ENCODE data around the gene ACTL6B. TPM values are rescaled to one million over a fixed set of nuclear protein-coding genes. Genes with fewer than 3 reads are reported as not detected.

Gene ACTL6B
- total RNA-seq, 1 donor from 2014 or later: not detected

DNA sequence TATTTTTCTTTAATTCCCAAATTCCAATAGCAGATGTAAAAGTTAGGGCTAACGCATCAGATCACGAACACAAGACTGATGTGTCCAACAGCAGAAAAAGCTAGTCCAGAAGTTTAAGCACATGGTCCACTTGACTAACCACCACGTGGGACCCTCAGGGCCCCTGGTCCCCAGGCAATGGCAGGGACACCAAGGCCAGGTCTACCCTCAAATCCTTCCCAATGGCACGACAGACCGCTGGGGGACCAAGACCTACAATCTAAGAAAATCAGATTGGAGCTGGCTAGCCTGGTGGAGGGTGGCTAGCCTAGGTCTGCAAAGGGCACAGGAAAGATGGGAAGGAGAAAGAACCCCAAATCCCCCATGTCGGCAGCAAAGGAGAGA is 36.3 kb upstream of the ACTL6B start:
- peak overlapping the region; percentile 100 for H3K4me3 ChIP-seq
- peaks cover 43% of the 10 kb centered on the region for H3K4me1 Mint-ChIP-seq
- no peaks in the 10 kb centered on the region for H3K36me3 ChIP-seq
- H3K27me3 ChIP-seq: peaks cover 20% of the 10 kb centered on the region
- H3F3A ChIP-seq (ENCODE audit: low read depth): peaks cover 41% of the 10 kb centered on the region
- no peak for DNase-seq (ENCODE audit: low spot score)
- H3K9ac ChIP-seq: peak overlapping the region; percentile 93
- H3K27me3 Mint-ChIP-seq (ENCODE audit: insufficient read depth, low read depth): peaks cover 22% of the 10 kb centered on the region
- no peak overlapping the region for H2AFZ ChIP-seq (replicated peaks)
- H3K27ac ChIP-seq: no peak overlapping the region
- peaks cover 63% of the 10 kb centered on the region for H3K79me2 ChIP-seq (ENCODE audit: low read depth)
- TF ChIP-seq EZH2 (IDR thresholded peaks at IDR 0.05): no peak
- no peak for TF ChIP-seq EZH2phosphoT487 (IDR thresholded peaks at IDR 0.05)
- TF ChIP-seq, protein P1, sequence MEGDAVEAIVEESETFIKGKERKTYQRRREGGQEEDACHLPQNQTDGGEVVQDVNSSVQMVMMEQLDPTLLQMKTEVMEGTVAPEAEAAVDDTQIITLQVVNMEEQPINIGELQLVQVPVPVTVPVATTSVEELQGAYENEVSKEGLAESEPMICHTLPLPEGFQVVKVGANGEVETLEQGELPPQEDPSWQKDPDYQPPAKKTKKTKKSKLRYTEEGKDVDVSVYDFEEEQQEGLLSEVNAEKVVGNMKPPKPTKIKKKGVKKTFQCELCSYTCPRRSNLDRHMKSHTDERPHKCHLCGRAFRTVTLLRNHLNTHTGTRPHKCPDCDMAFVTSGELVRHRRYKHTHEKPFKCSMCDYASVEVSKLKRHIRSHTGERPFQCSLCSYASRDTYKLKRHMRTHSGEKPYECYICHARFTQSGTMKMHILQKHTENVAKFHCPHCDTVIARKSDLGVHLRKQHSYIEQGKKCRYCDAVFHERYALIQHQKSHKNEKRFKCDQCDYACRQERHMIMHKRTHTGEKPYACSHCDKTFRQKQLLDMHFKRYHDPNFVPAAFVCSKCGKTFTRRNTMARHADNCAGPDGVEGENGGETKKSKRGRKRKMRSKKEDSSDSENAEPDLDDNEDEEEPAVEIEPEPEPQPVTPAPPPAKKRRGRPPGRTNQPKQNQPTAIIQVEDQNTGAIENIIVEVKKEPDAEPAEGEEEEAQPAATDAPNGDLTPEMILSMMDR (IDR thresholded peaks at IDR 0.05): no peak
- peaks cover 59% of the 10 kb centered on the region for H4K20me1 ChIP-seq (ENCODE audit: low read depth)
- H3K4me1 ChIP-seq: peaks cover 21% of the 10 kb centered on the region
- H3K4me3 Mint-ChIP-seq: peak overlapping the region; percentile 99
- peaks cover 4% of the 10 kb centered on the region for H3K36me3 Mint-ChIP-seq
- no peaks in the 10 kb centered on the region for H3K9me3 Mint-ChIP-seq
- H3K9me3 ChIP-seq (ENCODE audit: low read depth): no peaks in the 10 kb centered on the region
- peak overlapping the region; percentile 98 for H3K4me2 ChIP-seq
- no peak overlapping the region for H3K27ac Mint-ChIP-seq

DNA sequence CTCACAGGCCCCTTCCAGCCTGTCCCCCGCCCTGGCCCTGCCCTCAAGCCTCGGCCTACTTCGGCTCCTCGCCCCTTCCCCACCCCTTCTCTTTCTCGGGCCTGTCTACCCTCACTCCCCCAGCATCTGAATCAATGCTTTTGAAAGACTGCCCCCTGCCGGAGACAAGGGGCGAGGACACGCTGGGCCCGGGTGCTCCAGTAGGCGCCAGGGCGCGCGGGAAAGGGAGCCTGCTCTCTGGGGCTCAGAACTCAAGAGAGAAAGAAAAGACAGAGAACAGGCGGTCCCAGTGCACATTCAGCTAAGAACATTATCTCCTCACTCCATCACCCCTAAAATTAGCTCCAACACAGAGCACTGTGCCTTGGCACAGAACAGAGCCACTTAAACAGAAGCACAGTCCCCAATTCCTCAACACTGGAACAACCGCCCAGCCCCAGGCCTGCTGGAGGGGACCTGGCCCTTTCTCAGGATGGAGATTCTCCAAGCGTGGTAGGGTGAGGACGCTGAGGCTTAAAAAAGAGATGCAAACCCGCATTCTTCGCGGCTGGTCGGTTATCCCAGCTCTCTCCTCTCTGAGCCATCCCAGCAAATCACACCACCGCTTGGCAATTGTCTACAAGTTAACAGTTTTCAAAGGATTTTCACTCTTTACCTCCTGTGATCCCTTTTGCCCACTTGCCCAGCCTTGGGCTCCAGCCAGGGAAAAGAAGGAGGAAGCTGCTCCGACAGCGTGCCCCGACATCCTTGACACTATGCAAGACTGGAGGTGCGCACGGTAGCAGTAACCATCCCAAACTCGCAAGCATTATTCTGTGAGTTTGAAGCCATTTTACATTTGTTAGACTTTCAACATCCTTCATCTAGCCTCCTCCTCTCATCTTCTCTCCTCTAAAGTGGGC is 35.7 kb upstream of the ACTL6B start:
- Mint-ChIP-seq H3K36me3 (peaks cover 4% of the 10 kb centered on the region), H3K27ac (peak overlapping the region; percentile 87), H3K27me3 (ENCODE audit: insufficient read depth, low read depth) (peaks cover 17% of the 10 kb centered on the region), H3K9me3 (no peaks in the 10 kb centered on the region), H3K4me3 (peak overlapping the region; percentile 99), H3K4me1 (peaks cover 43% of the 10 kb centered on the region)
- no peaks in the 10 kb centered on the region for H3K36me3 ChIP-seq
- peaks cover 63% of the 10 kb centered on the region for H3K79me2 ChIP-seq (ENCODE audit: low read depth)
- H3K27ac ChIP-seq: peak overlapping the region; percentile 55
- TF ChIP-seq, protein P1 (IDR thresholded peaks at IDR 0.05): peak; percentile 93
- no peak for TF ChIP-seq EZH2phosphoT487 (IDR thresholded peaks at IDR 0.05)
- TF ChIP-seq EZH2 (IDR thresholded peaks at IDR 0.05): no peak
- peaks cover 66% of the 10 kb centered on the region for H4K20me1 ChIP-seq (ENCODE audit: low read depth)
- no peaks in the 10 kb centered on the region for H3K9me3 ChIP-seq (ENCODE audit: low read depth)
- H3K27me3 ChIP-seq: peaks cover 20% of the 10 kb centered on the region
- peaks cover 41% of the 10 kb centered on the region for H3F3A ChIP-seq (ENCODE audit: low read depth)
- H3K4me3 ChIP-seq: peak overlapping the region; percentile 100
- peak overlapping the region; percentile 29 for H3K9ac ChIP-seq
- H2AFZ ChIP-seq (replicated peaks): no peak overlapping the region
- peak overlapping the region; percentile 98 for H3K4me2 ChIP-seq
- peak; percentile 94 for DNase-seq (ENCODE audit: low spot score)
- H3K4me1 ChIP-seq: peaks cover 21% of the 10 kb centered on the region

DNA sequence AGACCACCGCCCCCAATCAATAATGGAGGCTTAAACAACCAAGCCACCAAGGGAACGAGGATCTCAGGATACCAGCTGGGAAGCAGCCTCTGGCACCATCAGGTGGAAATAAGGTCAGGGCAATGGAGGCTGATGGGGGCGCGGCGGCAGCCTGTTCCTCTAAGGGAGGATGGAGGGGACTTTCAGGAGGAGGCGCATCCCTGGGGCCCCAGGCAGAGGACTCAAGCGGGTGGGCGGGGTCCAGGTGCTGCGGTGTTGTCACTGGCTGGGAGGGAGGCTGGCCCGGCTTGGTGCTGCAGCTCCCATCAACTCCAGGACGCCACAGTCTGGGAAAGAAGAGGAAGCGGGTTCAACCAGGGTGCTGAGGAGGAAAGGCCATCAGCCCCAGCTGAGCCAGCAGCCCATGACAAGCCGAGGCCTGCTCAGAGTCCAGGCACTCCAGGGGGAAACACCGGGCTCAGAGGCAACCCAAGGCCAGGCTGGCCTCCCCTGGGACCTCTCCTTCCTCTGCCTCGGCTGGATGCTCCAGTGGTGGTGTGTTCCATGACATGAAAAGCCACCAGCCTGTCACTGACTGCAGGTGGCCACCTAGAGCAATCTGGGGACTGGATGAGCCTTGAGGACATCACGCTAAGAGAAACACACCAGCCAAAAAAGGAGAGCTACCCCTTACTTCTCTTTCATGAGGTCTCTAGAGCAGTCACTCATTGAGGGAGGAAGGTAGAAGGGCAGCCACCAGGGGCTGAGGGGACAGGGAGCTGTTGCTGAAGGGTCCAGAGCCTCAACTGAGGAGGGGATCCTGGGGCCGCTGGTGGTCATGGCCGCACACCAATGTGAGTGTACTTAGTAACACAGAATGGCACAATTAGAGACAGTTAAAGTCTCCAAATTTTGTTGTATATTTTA is 33.2 kb upstream of the ACTL6B start:
- H3K27ac ChIP-seq: no peak overlapping the region
- peak overlapping the region; percentile 58 for H3K4me3 Mint-ChIP-seq

More for the DNA sequence above, 33.2 kb upstream of the ACTL6B start:
- peaks cover 8% of the 10 kb centered on the region for H3K36me3 Mint-ChIP-seq
- peaks cover 80% of the 10 kb centered on the region for H4K20me1 ChIP-seq (ENCODE audit: low read depth)
- peak overlapping the region; percentile 42 for H3K27ac Mint-ChIP-seq
- peaks cover 9% of the 10 kb centered on the region for H3K27me3 Mint-ChIP-seq (ENCODE audit: insufficient read depth, low read depth)
- no peaks in the 10 kb centered on the region for H3K9me3 ChIP-seq (ENCODE audit: low read depth)
- H3K36me3 ChIP-seq: no peaks in the 10 kb centered on the region
- H3K4me1 Mint-ChIP-seq: peaks cover 36% of the 10 kb centered on the region
- H3K9ac ChIP-seq: peak overlapping the region; percentile 2
- no peaks in the 10 kb centered on the region for H3K9me3 Mint-ChIP-seq
- peaks cover 63% of the 10 kb centered on the region for H3K79me2 ChIP-seq (ENCODE audit: low read depth)
- peaks cover 21% of the 10 kb centered on the region for H3K4me1 ChIP-seq
- no peak for TF ChIP-seq EZH2phosphoT487 (IDR thresholded peaks at IDR 0.05)
- no peak overlapping the region for H2AFZ ChIP-seq (replicated peaks)
- peaks cover under 1% of the 10 kb centered on the region for H3K27me3 ChIP-seq
- no peak overlapping the region for H3K4me2 ChIP-seq
- no peak overlapping the region for H3K4me3 ChIP-seq
- no peak for DNase-seq (ENCODE audit: low spot score)
- peaks cover 26% of the 10 kb centered on the region for H3F3A ChIP-seq (ENCODE audit: low read depth)

Data from neural progenitor cell (in vitro differentiated cells).